HG03139 (cell line): ENCODE data around the gene PPP1R11.
"Not testable (repeated sequence)": the region's sequence is repeated elsewhere in the genome, so short reads cannot be mapped to it uniquely, and the experiment has no call there.

Experiments
- ATAC-seq: cut with Tn5 transposase; IDR thresholded peaks from one replicate; pipeline ENCODE4 v1.9.1; 2021; ENCODE audit not compliant: unreplicated experiment

Gene PPP1R11, protein sequence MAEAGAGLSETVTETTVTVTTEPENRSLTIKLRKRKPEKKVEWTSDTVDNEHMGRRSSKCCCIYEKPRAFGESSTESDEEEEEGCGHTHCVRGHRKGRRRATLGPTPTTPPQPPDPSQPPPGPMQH

DNA sequence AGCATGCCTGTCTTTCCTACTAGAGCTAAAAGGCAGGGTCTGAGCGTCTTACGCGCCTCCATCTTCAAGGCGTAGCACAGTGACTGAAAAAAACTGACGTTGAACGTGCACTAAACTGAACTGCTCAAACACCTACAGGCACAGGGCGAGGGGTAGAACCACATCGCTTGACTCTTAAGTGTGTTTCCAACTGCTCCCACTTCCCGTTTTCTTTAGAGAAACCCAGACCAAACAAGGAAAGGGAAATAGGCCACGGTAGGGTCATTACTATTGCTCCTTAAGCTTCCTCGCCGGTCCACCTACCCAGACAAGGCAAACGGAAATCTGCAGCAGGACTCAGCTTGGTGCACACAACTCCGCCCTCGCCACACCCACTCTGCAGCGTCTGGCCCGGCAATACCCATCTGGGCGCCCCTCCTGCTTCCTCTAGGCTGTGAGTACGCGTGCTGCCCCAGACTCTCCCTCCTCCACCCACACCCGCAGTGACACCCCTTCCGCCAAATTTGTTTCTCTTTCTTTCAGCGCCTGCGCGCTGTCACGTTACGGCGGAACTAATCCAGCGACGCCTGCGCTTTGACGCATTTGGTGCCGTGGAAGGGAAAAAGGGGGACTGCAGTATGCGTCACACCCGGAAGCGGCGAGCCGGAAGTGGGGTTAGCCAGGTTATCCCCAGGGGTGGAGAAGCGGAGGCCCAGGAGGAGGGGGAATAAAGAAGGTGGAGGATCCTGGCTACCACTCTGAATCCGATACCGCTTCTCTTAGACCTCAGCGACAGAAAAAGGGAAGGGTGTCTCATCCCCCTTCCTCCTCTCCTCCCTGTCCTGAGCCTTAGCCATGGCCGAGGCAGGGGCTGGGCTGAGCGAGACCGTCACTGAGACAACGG, at the start of gene PPP1R11:
TSS of gene PPP1R11 (plus strand) at position 622 of the 883 bp plus-strand sequence. CDS start at position 835, 213 bp downstream.
- peak; percentile 93 for ATAC-seq

DNA sequence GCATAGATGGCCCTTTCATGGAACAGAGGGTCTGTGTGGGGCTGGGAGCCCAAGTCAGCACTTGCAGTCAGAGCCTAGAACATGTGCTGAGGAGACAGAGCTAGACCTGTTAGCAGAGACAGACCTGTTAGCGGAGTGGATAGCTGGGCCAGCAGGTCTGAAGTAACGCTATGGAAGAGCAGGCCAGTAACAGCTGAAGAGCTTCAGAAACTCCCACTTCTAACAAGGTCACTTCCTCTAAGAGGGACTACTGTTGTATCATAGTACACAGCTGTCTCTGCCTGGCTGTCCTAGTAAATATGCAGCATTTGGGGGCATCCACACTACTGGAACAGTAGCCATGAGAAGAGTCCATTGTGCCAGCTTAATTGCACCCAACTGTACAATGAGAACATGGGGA, 47.2 kb upstream of the PPP1R11 start:
- no peak for ATAC-seq

GRCh38 chr6:30020626-30021025, 46.4 kb upstream of the PPP1R11 start:
- no peak for ATAC-seq

DNA sequence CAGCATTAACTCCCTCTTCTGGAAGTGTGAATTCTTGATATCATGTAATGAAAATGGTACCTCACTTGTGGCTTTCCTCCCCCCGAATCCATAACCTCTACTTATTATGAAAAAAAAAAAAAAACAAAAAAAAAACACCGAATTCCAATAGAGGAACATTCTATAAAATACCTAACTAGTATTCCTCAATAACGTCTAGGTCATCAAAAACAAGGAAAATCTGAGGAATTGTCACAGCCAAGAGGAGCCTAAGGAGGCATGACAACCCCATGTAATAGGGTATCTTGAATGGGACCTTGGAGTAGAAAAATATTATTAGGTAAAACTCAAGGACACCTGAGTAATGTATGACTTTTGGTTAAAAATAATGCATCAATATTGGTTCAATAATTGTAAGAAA, 44.8 kb upstream of the PPP1R11 start:
- ATAC-seq: no peak

- not testable (repeated sequence) for ATAC-seq
Measured at GRCh38 chr6:30022712-30023111, 44.3 kb upstream of the PPP1R11 start.

- ATAC-seq: no peak
Measured at GRCh38 chr6:30025186-30025585, 41.8 kb upstream of the PPP1R11 start.

GRCh38 chr6:30029588-30029987, 37.4 kb upstream of the PPP1R11 start:
- ATAC-seq: no peak

DNA sequence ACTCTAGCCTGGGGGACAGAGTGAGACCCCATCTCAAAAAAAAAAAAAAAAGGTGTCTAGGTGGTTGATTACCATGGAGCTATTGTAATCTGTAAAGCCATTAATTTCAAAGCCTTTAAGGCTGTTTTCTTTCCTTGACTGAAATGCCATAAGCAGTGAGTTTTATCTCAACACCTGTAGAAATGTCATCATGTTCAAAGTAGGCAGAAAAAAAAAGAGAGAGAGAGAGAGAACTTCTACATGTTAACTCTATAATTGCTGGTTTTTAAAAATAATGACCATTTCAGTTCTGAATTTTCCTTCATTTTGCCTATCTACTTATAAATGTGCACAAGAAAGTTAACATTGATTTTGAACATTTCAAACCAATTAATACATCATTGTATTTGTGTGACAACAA, 35.6 kb upstream of the PPP1R11 start:
- ATAC-seq: no peak

GRCh38 chr6:30033440-30033839, 33.6 kb upstream of the PPP1R11 start:
- not testable (repeated sequence) for ATAC-seq

GRCh38 chr6:30035784-30036183, 31.2 kb upstream of the PPP1R11 start:
- no peak for ATAC-seq

DNA sequence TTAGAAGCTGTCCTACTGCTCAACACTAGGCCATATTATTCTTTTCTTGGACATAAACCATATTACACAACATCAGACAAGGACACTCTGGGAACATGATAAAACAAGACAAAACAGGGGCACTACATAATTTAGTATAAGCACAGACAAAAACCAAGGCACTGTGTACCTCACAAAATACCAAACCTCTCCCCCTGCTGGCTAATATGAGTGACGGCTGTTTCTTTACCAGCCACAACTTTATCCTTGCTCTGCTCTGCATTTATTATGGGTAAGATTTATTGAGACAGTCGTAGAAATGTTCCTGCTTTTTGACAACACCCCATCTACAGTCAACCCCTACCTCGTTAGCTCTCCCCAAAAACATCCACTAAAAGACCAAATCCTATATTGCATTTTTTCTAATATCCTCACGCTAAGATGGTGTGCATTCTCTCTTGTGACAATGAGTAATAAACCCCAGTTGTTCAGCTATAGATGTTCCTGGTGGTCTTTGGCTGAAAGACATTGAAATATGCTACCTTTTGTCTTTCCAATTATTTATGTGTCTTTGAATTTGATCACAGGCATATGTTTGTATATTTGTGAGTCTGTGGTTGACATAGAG, 29.7 kb upstream of the PPP1R11 start:
- ATAC-seq: no peak

DNA sequence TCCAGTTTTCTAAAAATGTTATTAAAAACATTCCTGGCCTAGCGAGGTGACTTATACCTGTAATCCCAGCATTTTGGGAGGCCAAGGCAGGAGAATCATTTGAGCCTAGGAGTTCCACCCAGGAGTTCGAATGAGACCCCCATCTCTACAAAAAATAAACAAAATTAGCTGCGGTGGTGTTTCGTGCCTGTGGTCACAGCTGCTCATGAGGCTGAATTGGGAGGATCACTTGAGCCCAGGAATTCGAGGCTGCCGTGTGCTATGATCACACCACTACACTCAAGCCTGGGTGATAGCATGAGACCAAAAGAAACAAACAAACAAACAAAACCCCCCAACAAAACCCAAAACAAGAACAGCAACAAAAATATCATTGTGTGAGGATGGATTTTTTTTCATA, 25.8 kb upstream of the PPP1R11 start:
- ATAC-seq: no peak

GRCh38 chr6:30041821-30042220, 25.2 kb upstream of the PPP1R11 start:
- ATAC-seq: no peak

DNA sequence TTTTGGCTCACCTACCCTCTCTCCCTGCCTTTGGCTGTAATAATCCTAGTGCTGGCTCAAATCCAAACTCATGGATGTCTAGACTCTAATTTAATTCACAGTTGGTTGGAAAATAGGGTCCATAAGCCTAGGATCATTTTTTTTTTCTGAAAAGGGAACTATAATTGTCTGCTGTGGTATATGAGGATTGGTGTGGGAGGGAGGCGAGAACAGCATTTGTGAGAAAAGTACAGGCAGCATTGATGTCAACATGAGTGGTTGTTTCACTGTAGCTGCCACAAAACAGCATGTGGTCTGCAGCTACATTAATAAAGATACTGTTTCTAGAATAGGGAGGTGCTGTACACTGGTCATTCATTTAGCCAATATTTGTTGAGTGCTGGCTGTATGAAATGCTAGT, 24.5 kb upstream of the PPP1R11 start:
- ATAC-seq: no peak

- ATAC-seq: no peak
Measured at GRCh38 chr6:30042914-30043313, 24.1 kb upstream of the PPP1R11 start.

DNA sequence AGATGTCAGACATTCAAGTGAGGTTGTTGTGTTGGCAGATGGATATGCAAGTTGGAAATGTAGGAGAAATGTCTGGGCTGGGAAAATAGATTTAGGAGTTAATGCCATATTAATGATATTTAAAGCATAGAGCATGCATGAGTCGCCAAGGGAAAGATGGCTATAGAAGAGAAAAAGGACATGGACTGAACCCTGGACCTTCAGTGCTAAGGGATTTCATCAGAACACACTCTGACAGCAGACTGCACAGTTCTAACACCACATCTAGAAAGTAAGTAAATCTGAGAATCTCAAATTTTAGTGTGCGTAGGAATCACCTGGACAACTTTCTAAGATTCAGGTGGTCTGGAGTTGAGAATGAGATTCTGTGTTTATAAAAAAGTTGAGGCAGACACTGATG, 23.3 kb upstream of the PPP1R11 start:
- no peak for ATAC-seq

DNA sequence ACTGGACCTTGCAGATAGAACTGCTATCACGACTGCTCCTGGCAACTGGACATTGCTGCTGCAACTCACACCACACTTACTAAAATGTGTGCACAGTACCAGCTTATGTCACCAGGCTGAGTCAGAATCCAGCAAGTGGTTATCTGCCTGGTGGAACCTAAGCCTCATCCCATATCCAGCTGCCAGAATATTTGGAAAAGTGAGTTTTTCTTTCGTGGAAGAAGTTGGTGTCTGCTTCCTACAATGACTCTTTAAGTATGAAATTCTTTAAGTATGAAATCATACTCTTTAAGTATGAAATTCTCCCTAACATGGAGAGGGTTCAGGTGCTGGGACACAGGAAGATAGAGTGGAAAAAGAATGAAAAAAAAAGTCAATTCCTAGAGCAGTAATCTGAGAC, 22.4 kb upstream of the PPP1R11 start:
- no peak for ATAC-seq

DNA sequence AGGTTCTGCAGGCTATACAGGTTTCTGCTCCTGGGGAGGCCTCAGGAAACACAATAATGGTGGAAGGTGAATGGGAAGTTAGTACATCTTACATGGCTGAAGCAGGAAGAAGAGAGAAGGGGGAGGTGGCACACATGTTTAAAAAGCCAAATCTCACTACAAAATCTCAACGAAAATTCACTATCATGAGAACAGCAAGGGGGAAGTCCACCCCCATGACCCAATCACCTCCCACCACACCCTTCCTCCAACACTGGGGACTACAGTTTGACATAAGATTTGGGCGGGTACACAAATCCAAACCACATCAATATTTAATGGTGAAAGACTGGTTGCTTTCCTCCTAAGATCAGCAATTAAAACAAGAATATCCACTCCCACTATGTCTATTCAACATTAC, 19.8 kb upstream of the PPP1R11 start:
- no peak for ATAC-seq

DNA sequence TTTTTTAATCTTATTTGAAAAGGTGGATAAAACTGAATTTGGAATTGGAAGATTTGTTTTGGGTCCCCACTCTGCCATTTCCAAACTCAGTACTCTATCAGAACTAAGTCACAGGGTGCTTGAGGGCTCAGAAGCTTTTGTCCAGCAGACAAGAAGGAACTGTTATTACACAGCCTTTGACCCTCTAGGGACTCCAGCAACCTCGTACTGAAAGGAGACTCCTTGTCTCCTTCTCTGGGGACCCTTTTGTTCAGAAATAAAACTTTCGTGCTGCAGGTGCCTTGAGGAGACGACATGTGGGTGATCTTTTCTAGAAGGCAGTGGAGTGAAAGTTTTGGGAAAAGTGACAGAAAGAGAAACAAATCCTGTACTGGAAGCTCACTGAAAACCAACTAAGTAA, 13.3 kb upstream of the PPP1R11 start:
- no peak for ATAC-seq

- ATAC-seq: no peak
Measured at GRCh38 chr6:30055513-30055912, 11.5 kb upstream of the PPP1R11 start.

DNA sequence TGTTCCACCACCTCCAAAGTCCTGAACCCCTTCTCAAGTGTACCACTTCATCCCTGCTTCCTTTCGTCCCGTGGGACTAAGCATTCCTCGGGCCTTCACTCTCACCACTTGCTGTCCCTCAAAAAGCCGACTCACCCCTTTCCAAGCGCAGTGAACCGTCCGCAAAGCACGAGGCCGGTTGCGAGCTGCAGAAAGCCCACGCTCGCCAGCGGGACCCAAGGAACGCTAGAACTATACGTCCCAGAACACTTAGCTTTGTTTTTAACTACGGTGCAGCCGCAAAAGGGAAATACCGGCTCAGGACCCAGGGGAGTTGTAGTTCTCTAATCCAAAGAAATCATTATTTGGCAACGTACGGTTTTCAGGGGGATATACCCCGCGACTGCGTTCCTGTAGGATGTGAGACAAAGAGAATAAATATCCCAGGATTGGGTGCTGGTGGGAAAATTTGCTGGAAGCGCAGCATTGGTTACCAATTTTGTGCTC, 6.3 kb upstream of the PPP1R11 start:
- ATAC-seq: peak; percentile 14
